ENCODE measurements around the gene VIM. TPM values are rescaled to one million over a fixed set of nuclear protein-coding genes. Genes with fewer than 3 reads are reported as not detected.

VIM gene
- total and polyA plus RNA-seq, 12 donors: 232 to 834 (median 375) TPM

DNA sequence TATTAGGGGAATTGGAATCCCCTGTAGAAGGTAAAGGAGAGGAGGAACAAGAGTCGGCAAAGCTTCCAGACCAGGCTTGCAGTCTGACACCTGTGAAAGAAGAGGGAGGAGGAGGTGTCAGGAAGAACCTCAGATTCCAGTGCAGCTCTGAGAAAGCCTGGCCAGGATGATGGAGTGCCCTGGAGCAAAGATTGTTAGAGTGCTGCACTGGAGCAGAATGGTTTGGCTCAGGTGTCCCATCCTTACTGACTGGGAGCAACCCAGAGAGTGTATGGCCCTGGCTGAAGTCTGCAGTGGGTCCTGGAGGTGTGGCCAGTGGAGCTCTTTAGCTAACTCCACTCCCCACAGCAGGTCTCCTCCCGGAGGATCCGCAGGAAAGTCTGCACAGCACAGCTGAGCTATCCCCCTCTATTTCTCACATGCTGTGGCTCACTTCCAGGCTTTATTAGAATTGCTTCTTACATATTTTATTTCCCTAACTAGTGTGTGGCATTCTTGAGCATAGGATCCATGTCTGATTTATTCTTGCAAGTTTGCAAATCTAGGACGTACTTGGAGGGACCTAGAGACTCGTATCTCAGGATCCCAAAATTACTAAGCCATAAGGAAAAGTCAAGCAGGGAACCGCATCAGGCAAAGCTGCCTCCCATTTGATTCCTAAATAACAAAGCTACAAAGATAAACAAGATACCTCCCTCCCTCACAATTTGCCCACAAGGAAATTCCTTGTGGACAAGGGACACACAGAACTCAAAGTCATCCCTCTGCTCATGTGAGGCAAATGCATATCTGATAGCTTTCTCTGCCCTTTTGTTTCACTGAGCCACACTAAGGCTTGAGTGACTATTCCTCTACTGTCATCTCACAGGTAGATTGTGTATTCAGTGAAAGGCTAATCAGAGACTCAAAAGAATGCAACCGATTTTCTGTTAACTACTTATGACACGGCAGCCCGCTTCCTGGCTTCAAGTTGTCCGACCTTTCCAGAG lies 58.8 kb downstream of the VIM start:
- H3K36me3 ChIP-seq: no peaks in the 10 kb centered on the region
- intact Hi-C loops (cut with DNase I): no loop called here
- ATAC-seq (no peak), DNase-seq (no peak)
- TF ChIP-seq, protein P1, sequence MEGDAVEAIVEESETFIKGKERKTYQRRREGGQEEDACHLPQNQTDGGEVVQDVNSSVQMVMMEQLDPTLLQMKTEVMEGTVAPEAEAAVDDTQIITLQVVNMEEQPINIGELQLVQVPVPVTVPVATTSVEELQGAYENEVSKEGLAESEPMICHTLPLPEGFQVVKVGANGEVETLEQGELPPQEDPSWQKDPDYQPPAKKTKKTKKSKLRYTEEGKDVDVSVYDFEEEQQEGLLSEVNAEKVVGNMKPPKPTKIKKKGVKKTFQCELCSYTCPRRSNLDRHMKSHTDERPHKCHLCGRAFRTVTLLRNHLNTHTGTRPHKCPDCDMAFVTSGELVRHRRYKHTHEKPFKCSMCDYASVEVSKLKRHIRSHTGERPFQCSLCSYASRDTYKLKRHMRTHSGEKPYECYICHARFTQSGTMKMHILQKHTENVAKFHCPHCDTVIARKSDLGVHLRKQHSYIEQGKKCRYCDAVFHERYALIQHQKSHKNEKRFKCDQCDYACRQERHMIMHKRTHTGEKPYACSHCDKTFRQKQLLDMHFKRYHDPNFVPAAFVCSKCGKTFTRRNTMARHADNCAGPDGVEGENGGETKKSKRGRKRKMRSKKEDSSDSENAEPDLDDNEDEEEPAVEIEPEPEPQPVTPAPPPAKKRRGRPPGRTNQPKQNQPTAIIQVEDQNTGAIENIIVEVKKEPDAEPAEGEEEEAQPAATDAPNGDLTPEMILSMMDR (IDR thresholded peaks at IDR 0.05): no peak
- 62 to 65% methylated on average over 10 of the region's 10 CpGs for WGBS, 2 donors
- no peak overlapping the region for H3K27ac ChIP-seq
- peaks cover 0 to 26% (median 10%) of the 10 kb centered on the region in 11 donors for H3K9me3 ChIP-seq
- peaks cover 0 to 29% (median 5%) of the 10 kb centered on the region in 7 donors for H3K27me3 ChIP-seq
- no peaks in the 10 kb centered on the region for H3K4me1 ChIP-seq
- no peak overlapping the region for H3K4me3 ChIP-seq

Other genes starting within 250 kb of the VIM start
- 1 to 10 TPM in 2 of 10 donors, under 1 TPM in 8; 0.25 to 1.2 (median 0.46) TPM for gene CUBN, start 98.4 kb upstream of the VIM start, total RNA-seq
- gene CUBN, start 98.4 kb upstream of the VIM start, polyA plus RNA-seq: under 1 TPM; 0.13 to 0.37 TPM
- gene TRDMT1, start 26.6 kb upstream of the VIM start, total RNA-seq: 1 to 10 TPM; 3.3 to 6.3 (median 4.0) TPM
- 1 to 10 TPM; 2.0 to 2.3 TPM for gene TRDMT1, start 26.6 kb upstream of the VIM start, polyA plus RNA-seq
- gene ST8SIA6, start 226.4 kb downstream of the VIM start, total RNA-seq: 10 to 100 TPM in 4 of 10 donors, 1 to 10 TPM in 6; 3.3 to 12.8 (median 8.9) TPM
- 1 to 10 TPM; 1.8 TPM for gene ST8SIA6, start 226.4 kb downstream of the VIM start, polyA plus RNA-seq